Measurements from ENCODE around the gene MARS1. TPM values are rescaled to one million over a fixed set of nuclear protein-coding genes. Genes with fewer than 3 reads are reported as not detected.

The MARS1 gene
- total RNA-seq, 4 donors from 2014 or later, result 53.2 to 81.0 (median 62.7) TPM

DNA sequence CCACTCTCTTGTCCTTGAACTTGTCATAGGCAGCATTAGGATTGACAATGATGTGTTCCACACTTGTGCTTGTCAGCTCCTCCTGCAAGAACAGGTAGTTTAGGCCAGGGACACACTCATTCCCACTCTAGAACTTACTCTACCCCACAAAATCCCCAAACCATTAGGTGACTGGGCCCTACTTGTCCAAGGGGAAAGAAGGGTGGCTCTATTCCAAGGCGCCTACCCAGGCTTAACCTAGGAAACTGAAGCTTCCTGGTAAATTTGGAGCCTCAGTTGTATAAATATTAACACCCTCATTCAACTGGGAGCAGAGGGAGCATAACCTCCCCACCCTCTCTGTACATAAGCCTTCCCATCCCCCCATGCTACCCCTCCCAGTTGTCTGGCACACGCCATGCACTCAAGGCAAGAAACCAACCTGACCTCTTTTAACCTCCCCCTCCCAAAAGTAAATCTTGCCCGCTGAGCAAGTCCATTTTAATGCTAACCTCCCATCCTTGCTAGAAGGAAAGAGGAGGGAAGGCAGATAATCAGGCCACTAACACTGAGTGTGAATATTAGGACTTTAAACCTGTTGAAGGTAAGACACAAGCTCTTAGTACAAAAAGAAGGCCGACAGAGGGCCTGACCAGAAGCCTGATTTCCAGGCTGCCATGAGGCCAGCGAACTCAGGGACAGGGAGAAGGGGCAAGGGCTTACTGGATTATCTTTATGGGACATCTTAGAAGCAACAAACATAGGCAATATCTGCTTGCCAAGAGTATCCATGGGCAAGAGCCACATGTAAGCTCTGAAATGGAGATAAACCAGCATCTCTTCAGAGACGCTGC, 48.1 kb downstream of the MARS1 start:
- Histone ChIP-seq H3K4me3 (no peak overlapping the region), H3K36me3 (peaks cover 37 to 88% (median 81%) of the 10 kb centered on the region in 4 donors), H3K4me1 (peaks cover 0 to 3% (median 1%) of the 10 kb centered on the region in 4 donors), H3K27me3 (no peaks in the 10 kb centered on the region), H3K9me3 (no peaks in the 10 kb centered on the region), H3K27ac (replicated peaks in 1 of 4) (no peak overlapping the region)
- no peak for TF ChIP-seq EP300 (IDR thresholded peaks at IDR 0.05)
- TF ChIP-seq, protein P1, sequence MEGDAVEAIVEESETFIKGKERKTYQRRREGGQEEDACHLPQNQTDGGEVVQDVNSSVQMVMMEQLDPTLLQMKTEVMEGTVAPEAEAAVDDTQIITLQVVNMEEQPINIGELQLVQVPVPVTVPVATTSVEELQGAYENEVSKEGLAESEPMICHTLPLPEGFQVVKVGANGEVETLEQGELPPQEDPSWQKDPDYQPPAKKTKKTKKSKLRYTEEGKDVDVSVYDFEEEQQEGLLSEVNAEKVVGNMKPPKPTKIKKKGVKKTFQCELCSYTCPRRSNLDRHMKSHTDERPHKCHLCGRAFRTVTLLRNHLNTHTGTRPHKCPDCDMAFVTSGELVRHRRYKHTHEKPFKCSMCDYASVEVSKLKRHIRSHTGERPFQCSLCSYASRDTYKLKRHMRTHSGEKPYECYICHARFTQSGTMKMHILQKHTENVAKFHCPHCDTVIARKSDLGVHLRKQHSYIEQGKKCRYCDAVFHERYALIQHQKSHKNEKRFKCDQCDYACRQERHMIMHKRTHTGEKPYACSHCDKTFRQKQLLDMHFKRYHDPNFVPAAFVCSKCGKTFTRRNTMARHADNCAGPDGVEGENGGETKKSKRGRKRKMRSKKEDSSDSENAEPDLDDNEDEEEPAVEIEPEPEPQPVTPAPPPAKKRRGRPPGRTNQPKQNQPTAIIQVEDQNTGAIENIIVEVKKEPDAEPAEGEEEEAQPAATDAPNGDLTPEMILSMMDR (IDR thresholded peaks at IDR 0.05), result no peak
- intact Hi-C loops (cut with DNase I), result no loop called here
- DNase-seq (ENCODE audit: extremely low spot score), result no peak
- WGBS, result 79% methylated on average over 6 of the region's 6 CpGs

DNA sequence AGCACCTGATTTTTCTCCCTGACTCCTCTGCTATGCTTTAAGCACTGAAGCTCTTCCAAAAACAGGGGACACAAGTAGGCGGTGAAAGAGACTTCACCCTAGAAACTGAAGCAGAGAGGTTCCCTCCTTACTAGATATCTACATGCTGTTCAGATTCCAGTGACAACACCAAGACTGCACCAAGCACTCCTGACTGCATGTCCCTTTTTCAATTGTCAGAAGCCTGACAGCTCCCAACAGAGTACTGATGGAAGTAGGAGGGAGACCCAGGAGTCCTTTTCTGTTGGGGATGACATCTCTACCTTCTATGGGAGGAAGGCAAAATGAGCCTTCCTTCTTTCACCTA, 48.7 kb downstream of the MARS1 start:
- no peak for DNase-seq (ENCODE audit: extremely low spot score)
- 100% methylated on average over 1 of the region's 1 CpG for WGBS
- Histone ChIP-seq H3K27ac (replicated peaks in 1 of 4) (no peak overlapping the region), H3K4me1 (peaks cover 0 to 9% (median 4%) of the 10 kb centered on the region in 4 donors), H3K27me3 (no peaks in the 10 kb centered on the region), H3K9me3 (no peaks in the 10 kb centered on the region), H3K4me3 (no peak overlapping the region), H3K36me3 (peaks cover 31 to 88% (median 80%) of the 10 kb centered on the region in 4 donors)
- intact Hi-C loops (cut with DNase I), result no loop called here
- TF ChIP-seq POLR2AphosphoS5 (IDR thresholded peaks at IDR 0.05), result no peak
- TF ChIP-seq, protein P1 (IDR thresholded peaks at IDR 0.05), result no peak
- no peak for TF ChIP-seq POLR2A (IDR thresholded peaks at IDR 0.05; ENCODE audit: low read depth)
- no peak for TF ChIP-seq EP300 (IDR thresholded peaks at IDR 0.05)

DNA sequence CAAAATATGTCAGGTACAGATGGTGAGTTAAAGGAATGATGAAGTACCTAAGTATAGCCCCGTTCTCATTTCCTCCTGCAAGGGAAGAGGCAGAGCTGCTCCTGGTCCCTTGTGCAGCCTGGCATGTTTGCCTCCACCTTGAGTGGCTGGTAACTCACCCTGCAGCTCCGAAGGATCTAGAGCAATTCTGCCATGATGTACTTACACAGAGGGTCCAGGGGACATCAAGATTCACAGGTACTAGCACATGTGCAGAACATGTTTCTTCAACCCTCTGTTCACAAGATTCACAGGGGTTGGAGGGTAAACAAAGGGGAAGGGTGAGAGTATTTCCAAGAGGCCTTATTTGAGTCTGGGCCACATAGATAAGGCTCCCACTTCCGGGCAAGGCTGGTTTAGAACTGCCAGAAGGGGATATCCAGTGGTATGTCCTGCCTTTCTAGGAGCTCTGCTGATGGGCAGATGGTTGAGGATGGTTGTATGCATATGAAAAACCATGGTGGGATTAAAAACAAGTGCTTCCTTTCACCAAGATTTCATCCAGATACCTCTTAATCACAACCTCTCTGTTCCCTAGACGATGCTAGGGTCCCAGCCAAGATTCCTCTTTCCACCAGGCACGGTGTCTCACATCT, 51.4 kb downstream of the MARS1 start:
- intact Hi-C loops (cut with DNase I), result no loop called here
- H3K4me3 ChIP-seq, result no peak overlapping the region
- 84% methylated on average over 5 of the region's 5 CpGs for WGBS
- H3K27ac ChIP-seq (replicated peaks in 1 of 4), result no peak overlapping the region
- TF ChIP-seq EP300 (IDR thresholded peaks at IDR 0.05) (no peak), POLR2AphosphoS5 (IDR thresholded peaks at IDR 0.05) (no peak), POLR2A (IDR thresholded peaks at IDR 0.05; ENCODE audit: low read depth) (no peak)
- TF ChIP-seq, protein P1 (IDR thresholded peaks at IDR 0.05), result no peak
- DNase-seq (ENCODE audit: extremely low spot score), result no peak
- H3K36me3 ChIP-seq, result peaks cover 14 to 76% (median 66%) of the 10 kb centered on the region in 4 donors
- no peaks in the 10 kb centered on the region for H3K27me3 ChIP-seq
- H3K4me1 ChIP-seq, result peaks cover 6 to 22% (median 14%) of the 10 kb centered on the region in 4 donors
- H3K9me3 ChIP-seq, result no peaks in the 10 kb centered on the region

DNA sequence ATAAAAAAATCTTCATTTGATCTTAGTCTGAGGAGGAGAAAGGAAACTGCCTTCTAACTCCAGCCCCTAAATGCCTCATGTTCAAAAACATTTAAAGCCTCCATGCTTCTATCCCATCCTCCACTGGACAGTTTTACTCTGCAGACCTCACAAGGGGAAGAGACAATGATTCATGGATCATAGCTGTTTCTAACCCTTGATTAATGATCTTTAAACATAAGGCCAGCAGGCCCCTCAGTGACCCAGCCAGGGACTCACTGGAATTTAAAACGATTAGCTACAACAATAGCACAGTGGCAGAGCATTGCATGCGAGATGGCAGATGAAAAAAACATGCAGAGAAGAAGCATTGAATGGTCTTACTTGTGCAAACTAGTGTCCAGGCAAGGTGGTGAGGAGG, 53.1 kb downstream of the MARS1 start:
- TF ChIP-seq EP300 (IDR thresholded peaks at IDR 0.05) (no peak), POLR2AphosphoS5 (IDR thresholded peaks at IDR 0.05) (no peak), POLR2A (IDR thresholded peaks at IDR 0.05; ENCODE audit: low read depth) (no peak)
- TF ChIP-seq, protein P1 (IDR thresholded peaks at IDR 0.05), result no peak
- no peaks in the 10 kb centered on the region for H3K9me3 ChIP-seq
- no peak overlapping the region for H3K27ac ChIP-seq (replicated peaks in 1 of 4)
- intact Hi-C loops (cut with DNase I), result no loop called here
- no peaks in the 10 kb centered on the region for H3K27me3 ChIP-seq
- 34% methylated on average over 2 of the region's 2 CpGs for WGBS
- no peak for DNase-seq (ENCODE audit: extremely low spot score)
- H3K36me3 ChIP-seq, result peaks cover 6 to 59% (median 54%) of the 10 kb centered on the region in 4 donors
- H3K4me1 ChIP-seq, result peaks cover 21 to 40% (median 30%) of the 10 kb centered on the region in 4 donors
- H3K4me3 ChIP-seq, result no peak overlapping the region

Data from esophagus muscularis mucosa (tissue), 4 donors.